ENCODE results near the gene RBFOX2.

The RBFOX2 gene

DNA sequence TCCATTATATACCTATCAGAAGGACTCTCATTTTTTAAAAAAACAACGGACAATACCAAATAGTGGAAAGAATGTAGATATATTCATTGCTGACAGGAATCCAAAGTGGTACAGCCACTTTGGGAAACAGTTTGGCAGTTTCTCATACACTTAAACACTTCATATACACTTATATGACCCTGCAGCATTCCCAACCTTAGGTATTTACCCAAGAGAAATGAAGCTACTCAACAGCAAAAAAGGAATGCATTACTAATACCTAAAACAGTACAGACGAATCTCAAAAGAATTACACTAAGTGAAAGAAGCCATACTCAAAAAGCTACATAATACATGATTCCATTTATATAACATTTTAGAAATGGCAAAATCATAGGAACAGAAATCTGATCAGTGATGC, 51.5 kb downstream of the RBFOX2 start:
- DNase-seq (ENCODE audit: low read depth, low spot score): no peak

DNA sequence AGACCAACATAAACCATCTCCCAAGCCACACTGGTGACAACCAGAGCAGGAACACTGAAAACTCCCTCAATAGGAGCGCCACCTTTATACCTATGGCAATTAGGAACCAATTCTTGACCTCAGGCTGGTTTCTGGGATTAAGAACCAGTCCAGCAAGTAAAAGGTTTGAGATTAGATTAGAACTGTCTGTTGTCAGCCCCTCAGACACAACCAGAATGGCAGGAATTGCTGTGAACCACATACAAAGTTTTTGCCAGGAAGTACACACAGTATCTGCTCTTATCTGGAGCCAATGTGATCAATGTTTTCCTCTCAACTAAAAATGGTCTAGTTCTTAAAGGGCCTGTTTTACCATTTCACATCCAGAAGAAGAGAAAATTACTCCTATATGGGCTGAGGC, 55.2 kb downstream of the RBFOX2 start:
- no peak for DNase-seq (ENCODE audit: low read depth, low spot score)

DNA sequence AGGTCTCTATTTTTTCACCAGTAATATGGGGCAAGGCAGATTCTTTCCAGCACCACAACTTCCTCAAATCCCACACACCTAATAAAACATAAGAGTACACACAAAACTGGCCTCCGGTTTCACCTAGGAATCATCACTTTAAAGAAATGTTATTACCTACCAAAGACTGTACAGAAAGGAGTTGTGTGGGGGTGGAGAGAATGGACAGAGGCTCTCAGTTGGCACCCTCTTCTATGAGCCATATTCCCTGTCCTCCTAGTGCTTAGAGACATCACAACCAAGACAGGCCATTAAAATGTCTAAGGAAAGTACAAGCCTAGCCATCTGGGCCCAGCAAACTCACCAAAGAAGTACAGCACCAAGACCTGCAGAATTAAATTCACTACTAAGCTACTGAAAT, 56.1 kb downstream of the RBFOX2 start:
- no peak for DNase-seq (ENCODE audit: low read depth, low spot score)

DNA sequence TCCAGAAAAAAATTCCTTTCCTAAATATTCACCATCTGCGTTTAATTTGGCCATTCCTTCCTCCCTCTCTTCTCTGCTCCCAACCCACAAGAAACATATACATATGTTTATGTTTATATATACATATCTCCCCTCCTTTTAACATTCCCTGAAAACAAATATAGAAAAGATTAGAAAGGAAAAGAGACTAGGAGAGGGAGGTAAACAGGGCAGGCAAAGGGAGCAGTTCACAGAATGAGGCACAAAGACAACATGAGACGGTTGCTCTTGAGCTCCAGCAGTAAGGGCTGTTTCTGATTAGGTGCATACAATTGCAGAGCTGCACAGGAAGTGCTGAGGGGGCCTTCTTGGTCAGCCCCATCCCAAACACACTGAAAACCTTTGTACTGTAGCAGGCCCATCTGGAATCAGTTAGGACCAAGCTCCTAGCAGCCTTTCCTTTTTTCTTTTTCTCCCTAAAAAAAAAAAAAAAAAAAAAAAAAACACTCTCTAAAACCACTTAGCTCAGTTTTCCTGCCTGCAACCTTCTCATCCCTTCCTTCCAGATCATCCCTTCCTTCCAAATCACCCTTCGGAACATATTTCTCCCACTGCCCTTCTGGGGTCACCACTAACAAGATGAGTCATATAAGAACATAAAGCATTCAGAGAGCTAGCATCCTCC, 57.0 kb downstream of the RBFOX2 start:
- DNase-seq (ENCODE audit: low read depth, low spot score): no peak

DNA sequence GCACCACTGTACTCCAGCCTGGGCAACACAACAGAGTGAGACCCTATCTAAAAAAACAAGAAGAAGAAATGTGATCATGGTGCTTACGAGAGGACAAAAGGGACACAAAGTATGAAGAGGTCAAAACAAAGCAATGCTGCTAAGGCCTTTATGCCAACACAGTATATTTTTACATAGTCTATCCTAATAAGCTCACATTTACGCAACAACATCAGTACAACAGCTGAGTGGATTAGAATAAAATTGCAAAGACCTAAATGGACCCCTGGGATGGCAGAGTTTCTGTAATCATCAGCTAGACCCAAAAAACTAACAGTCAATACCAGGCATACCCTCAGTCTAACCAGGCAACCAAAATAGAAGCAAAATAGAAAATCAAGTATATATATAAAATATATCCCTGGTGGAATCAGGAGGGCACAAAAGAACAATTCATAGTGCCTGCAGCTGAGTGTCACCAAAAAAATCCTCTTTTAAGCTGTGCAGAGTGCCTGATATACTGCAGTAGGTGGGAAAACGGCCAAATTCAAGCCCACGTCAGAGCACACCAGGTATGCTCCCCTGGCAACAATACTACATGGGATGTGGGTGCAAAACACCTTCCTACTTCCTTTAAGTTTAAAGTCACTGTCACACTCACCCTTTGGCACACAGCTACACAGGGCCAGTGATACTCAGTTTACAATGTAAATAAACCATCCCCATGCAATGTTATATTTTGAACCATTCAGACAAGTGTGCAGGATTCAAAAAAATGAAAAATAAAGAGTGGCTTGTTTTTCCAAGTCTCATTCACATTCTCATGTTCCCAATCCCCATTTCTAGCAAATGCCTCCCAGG, 57.8 kb downstream of the RBFOX2 start:
- DNase-seq (ENCODE audit: low read depth, low spot score): no peak

- DNase-seq (ENCODE audit: low read depth, low spot score): no peak
Measured at GRCh38 chr22:35967046-35967397, 61.6 kb downstream of the RBFOX2 start.

DNA sequence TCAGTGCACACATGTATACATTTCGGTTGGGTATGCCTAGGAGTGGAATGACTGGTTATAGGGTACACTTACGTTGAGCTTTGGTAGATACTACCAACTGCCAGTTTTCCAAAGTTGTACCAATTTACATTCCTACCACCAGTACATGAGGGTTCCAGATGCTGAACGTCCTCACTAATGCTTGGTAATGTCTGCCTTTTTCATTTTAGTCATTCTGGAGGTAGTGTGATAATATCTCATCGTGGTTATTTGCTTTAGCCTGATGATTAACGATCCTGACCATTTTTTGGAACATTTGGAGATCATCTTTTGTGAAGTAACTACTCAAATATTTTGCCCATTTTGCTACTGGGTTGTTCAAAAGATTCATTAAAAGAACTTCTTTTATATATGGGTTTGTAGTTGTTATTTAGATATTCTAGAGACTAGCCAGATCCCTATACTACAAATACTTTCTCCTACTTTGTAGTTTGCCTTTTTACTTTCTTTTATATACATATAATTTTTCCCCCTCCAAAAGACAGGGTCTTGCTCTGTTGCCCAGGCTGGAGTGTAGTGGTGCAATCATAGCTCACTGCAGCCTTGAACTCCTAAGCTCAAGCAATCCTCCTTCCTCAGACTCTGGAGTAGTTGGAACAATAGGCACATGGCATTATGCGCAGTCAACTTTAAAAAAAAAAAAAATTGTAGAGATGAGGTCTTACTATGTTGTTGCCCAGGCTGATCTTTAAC, 62.1 kb downstream of the RBFOX2 start:
- no peak for DNase-seq (ENCODE audit: low read depth, low spot score)

- no peak for DNase-seq (ENCODE audit: low read depth, low spot score)
Measured at GRCh38 chr22:35963237-35963810, 65.3 kb downstream of the RBFOX2 start.

DNA sequence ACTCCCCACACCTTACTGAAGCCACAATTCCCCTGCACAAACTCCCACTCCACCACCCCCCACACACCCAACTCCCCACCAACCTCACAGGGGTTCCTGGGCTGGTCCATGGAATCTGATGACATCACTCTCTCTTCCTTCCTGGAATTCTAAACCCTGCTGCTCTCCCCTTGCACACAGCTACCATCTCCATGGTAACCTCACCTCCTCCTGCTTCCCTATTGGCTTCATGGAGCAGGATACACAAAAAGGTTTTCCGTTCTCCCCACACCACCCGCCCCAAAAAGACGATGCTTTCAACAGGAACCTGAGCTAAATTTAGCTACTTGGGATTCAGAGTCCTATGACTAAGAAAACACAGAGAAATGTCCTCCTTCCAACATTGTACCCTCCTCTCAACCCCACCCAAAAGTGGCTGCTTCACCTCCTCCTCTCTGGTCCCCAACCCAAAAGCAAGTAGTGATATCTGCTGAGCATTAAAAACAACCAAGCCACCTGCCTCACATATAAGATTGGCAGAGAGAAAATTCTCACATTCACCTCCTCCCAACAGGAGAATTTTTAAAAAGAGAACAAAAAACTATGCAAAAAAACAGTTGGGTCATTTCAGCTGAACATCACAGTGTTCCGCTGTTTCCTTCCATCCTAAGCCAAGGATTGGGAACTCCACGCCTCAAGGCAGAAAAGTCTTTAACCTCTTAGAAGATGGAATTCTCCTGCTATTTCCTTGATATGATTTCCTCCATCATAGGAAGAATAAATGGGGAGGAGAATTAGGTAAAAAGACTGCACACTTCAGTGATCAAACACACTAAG, 66.9 kb downstream of the RBFOX2 start:
- DNase-seq (ENCODE audit: low read depth, low spot score): no peak

- DNase-seq (ENCODE audit: low read depth, low spot score): no peak
Measured at GRCh38 chr22:35960854-35961253, 67.8 kb downstream of the RBFOX2 start.

- no peak for DNase-seq (ENCODE audit: low read depth, low spot score)
Measured at GRCh38 chr22:35959121-35959800, 69.4 kb downstream of the RBFOX2 start.

GRCh38 chr22:35958334-35958733, 70.3 kb downstream of the RBFOX2 start:
- no peak for DNase-seq (ENCODE audit: low read depth, low spot score)

DNA sequence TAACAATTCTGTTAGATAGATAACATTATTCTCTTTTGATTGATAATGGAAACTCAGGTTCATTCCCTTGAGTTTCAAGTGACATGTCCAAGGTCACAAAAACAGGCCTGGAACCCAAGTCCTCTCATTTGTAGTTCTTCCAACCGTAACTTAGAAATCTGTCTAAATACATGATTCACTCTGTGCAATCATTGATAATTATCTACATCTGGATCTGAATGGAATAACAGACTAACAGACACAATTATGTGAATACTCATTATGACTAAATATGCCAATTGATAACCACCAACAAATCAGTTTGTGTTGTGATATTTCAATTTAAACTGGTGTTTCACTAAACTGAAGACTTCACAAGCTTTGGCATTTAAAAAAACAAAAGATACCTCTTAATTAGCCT, 71.0 kb downstream of the RBFOX2 start:
- no peak for DNase-seq (ENCODE audit: low read depth, low spot score)

DNA sequence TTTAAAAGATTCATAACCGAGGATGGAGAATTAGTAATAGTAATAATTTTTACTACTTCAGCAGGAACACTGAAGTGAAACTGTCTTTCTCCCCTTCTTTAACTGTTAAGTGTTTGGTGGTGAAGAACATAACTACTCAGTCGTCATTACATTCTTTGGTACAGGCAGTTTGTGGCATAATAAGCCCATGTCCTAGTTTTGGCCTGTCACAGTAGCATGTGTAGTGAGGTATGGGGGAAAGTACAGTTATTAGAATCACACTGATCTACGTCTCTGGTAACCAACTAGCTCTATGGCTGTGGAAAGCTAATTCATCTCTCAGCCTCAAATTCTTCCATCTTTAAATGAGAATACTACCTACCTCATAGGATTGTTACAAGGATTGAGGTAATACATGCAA, 71.8 kb downstream of the RBFOX2 start:
- DNase-seq (ENCODE audit: low read depth, low spot score): no peak

- no peak for DNase-seq (ENCODE audit: low read depth, low spot score)
Measured at GRCh38 chr22:35955546-35955945, 73.1 kb downstream of the RBFOX2 start.

GRCh38 chr22:35952576-35952975, 76.0 kb downstream of the RBFOX2 start:
- no peak for DNase-seq (ENCODE audit: low read depth, low spot score)

- DNase-seq (ENCODE audit: low read depth, low spot score): no peak
Measured at GRCh38 chr22:35950262-35950661, 78.4 kb downstream of the RBFOX2 start.

- no peak for DNase-seq (ENCODE audit: low read depth, low spot score)
Measured at GRCh38 chr22:35949243-35949642, 79.4 kb downstream of the RBFOX2 start.

DNA sequence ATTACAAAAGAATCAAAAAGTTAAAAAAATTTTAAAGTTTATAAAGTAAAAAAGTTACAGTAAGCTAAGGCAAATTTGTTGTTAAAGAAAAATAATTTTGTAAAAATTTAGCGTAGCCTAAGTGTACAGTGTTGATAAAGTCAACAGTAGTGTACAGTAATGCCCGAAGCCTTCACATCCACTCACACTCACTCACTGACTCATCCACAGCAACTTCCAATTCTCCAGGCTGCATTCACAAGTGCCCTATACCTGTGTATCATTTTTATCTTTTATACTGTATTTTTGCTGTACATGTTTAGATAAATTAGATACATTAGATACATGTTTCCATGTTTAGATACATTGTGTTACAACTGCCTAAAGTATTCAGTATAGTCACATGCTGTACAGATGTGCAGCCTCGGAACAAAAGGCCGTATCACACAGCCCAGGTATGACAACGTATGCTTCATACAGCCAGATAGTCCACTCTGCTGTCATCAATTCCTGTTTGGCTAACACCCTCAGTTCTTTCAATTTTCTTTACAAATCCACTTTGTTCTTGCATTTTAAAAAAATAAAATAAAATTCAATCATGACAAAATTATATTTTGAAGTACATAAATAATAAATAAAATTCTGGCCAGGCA, 80.7 kb downstream of the RBFOX2 start:
- DNase-seq (ENCODE audit: low read depth, low spot score): no peak

DNA sequence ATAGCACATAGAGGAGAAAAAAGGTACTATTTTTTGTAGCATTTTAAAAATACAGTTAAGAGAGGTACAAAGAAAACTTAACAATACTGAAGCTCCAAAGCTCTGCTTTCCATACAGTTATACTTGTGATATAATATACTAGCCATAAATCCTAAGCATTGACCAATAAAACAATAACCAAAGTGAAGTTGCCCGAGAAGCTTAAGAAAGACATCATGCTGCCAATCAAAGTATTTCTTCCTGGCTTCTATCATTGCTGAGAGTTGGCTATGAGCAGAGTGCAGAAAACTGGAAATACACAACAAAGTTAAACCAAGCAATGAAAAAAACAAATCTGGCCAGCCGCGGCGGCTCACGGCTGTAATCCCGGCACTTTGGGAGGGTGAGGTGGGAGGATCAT, 84.2 kb downstream of the RBFOX2 start:
- no peak for DNase-seq (ENCODE audit: low read depth, low spot score)
